NCI-H1417 (cell line): ENCODE measurements around the gene PTPN14.

Experiments
- DNase-seq, 3 experiments: peaks; one replicate each; lab custom pipeline; 2025; lab: John Stamatoyannopoulos, UW

The PTPN14 gene

DNA sequence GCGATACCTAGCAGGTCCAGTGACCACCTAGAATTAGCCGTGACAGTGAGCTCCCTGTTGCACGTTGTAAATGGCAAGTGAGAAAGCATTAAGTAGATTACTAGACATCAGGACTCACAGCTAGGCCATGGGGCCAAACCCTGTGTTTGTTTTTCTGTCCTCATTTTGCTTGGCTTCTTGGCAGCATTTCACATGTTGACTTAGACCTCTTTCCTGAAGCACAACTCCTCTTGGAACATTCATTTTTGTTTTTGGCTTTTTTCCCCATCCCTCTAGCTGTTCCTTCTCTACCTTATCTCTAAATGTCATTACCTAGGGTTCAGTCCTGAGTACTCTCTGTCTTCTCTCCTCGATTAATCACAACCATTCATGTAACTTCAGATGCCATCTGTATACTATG lies 16.9 kb upstream of the PTPN14 start:
- DNase-seq: no peak

DNA sequence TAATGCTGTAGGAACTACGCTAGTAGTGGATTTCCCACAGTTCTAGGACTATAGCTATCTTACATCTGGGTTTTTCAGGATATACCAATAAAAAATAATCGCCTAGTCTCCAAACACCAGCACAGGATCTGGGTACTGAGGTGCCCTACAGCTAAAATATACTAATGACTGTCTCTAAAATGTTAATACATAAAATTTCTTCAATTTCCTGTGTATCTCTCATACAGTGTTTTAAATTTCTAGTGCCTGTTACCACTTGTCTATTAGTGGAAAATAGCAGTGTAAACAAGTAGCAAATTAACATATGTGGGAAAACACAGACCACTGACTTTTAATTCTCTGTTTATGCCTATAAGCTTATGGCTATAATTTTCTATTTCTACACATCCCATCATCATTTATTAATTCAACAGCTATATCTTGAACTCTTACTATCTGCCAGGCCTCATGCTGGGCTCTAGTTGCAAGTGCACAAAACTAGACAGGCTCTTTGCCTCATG lies 16.1 kb upstream of the PTPN14 start:
- no peak for DNase-seq

DNA sequence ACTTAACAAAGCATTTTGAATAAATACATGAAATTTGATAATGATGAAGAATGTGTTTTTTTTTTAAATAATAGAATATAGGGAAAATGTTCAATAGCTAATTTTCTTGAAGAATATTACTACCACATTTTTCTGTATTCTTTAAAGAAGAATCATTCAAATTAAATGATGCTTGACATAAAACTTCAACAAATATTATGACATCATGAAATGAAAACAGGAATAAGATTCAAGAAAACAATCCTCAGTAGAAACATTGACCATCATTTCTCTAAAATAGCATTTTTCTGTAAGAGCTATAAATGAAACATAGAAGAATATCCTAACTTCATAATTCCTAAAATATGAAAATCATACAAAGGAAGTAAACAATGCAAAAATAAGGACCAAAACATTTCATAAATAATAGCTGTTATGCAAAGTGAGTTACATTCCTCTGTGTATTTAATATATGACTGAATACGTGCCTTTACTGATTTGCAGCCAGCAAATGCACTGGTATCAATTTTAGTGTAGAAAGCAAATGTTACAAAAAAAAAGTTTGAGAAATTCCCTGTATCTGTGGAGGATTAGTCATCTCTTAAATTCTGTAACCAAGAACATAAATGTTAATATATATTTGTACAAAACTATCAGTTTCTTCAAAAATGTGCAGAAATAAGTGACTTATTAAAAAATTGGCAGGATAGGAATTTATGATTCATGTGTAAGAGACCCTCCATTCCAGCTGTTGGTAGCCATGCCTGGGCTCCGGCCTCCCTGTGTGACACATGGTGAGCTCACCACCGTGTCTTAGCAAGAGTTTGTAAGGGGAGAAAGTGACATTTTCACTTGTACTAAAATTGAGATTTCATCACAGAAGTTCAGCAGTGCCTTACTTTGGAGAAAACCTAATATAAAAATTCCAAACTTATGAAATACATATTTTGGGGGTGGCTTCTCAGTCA lies 15.0 kb upstream of the PTPN14 start:
- no peak for DNase-seq

- no peak for DNase-seq
Observed at GRCh38 chr1:214565310-214565709, 13.9 kb upstream of the PTPN14 start.

DNA sequence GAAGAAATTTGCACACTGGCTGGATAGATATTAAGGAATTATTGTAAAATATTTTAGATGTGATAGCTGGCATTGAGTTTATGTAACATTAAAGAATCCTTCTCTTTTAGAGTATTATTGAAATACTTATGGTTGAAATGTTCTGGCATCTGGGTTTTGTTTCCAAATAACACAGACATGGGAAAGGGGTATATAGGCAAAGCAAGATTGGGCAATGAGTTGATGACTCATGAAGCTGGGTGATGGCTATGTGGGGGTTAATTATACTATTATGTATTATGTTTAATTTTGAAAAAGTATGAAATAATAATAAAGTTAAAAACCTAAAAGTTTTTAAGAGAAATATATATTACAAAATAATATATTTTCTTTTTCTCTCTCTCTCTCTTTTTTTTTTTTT lies 12.5 kb upstream of the PTPN14 start:
- no peak for DNase-seq

GRCh38 chr1:214557952-214558735 lies 6.7 kb upstream of the PTPN14 start:
- DNase-seq: no peak

- no peak for DNase-seq
Observed at GRCh38 chr1:214553142-214553710, 1.8 kb upstream of the PTPN14 start.

DNA sequence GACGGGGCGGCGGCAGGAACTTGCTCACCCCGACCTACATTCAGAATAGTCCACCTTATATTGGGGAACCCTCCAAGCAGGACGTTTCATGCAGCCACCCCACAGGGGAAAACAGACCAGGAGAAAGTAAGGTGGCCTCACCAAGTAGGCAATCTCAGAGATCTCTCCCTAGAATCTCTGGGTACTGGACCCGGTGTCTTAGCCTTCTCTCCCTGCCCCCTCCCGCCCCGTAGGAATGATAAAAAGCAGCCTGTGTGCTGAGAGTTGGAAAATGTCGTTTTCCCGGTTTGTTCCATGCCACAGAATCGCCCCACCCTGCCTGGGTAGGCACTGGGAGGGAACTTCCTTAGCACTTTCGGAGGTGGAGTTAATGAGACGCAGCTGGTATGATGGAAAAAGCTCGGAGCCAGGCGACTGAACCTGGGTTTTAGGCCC lies 789 bp upstream of the PTPN14 start:
- peak in 1 of 3 experiments; percentile 16 for DNase-seq

DNA sequence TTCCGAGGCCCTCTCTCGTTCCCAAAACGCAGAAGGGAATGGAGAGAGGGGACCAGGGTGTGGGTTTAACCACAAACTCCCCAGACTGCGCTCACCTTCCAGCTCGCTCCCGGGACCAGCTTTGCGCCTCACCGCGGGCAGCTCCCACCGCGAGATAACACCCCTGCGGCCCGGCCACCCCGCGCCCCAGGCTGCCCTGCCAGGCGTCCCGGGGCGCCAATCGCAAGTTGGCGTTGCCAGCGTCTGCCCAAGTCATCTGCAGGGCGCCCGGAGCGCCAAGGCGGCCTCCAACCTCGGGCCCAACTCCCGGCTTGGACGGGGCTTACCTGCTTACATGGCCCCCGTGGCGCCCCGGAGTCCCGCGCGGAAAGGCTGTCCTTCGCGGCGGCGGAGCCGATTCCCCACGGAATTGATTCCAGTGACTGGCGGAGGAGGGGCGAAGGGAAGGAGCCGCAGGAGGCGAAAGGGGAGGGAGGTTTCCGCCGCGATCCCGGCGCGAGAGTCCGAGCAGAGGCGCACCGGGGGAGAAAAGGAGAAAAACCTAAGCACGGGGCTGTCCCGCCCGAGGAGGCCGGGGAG lies 456 bp downstream of the PTPN14 start:
- DNase-seq: no peak

- no peak for DNase-seq
Observed at GRCh38 chr1:214550013-214550856, 1.2 kb downstream of the PTPN14 start.

DNA sequence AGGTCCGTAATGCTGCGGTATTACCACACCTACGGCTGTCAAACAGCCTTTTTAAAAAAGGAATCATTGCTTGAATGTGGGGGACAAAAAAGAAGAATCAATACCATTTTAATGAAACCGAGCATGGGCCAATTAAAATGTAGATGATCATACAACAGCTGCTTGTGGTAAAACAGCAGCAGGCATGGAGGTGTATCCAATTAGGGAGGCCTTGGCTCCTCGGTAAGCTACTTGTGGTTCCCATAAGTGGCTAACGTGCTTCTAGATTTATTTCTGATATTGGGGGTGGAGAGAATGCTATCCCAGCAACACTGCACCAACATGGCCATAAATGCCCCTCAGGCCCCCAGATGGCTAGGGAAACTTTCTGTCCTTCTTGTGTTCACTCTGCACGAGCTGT lies 1.8 kb downstream of the PTPN14 start:
- no peak for DNase-seq

- DNase-seq: no peak
Observed at GRCh38 chr1:214548988-214549387, 2.4 kb downstream of the PTPN14 start.

- DNase-seq: peak in 1 of 3 experiments; percentile 7
Observed at GRCh38 chr1:214548271-214548670, 3.1 kb downstream of the PTPN14 start.

- no peak for DNase-seq
Observed at GRCh38 chr1:214547747-214548146, 3.7 kb downstream of the PTPN14 start.

- no peak for DNase-seq
Observed at GRCh38 chr1:214546886-214547641, 4.3 kb downstream of the PTPN14 start.

- no peak for DNase-seq
Observed at GRCh38 chr1:214546084-214546483, 5.3 kb downstream of the PTPN14 start.

DNA sequence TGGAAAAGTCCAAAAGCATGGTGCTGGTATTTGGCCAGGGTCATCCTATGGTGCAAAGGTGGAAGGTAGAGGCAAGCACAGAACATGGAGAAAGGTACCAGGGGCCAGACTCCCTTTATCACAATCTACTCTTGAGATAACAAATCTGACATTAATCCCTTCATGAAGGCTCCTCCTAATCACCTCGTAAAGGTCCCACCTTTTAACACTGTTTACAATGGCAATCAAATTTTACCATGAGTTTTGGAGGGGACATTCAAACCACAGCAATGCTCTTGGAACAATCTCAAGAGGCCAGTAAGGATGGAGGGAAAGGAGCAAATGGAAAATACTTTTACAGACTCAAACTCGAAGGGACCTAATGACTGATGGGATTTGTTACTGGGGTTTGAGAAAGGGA lies 6.1 kb downstream of the PTPN14 start:
- no peak for DNase-seq

- DNase-seq: no peak
Observed at GRCh38 chr1:214544791-214545190, 6.6 kb downstream of the PTPN14 start.

GRCh38 chr1:214542275-214543199 lies 8.9 kb downstream of the PTPN14 start:
- DNase-seq: peak in 1 of 3 experiments; percentile 27
